ENCODE data around the gene CATSPERE.

DNA sequence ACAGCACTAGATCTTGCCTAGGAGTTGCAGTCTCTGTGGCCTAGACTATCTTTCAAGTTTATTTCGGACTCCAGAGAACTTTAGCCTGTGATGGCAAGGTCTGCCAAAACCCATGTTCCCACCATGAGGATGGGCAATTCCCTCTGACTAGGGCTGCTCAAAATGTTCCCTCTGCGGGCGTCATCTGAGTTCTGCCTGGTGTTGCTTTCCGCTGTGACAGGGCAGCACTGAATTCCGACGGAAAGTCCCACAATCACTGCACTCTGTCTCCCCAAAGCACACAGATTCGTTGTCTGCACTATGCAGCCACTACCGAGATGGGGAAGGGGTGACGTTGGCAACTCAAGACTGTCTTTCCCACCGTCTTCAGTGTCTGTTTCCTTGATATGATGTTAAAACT, 75.2 kb downstream of the CATSPERE start:
- TF ChIP-seq POLR2A (IDR thresholded peaks at IDR 0.05) = no peak
- TF ChIP-seq, protein P1, sequence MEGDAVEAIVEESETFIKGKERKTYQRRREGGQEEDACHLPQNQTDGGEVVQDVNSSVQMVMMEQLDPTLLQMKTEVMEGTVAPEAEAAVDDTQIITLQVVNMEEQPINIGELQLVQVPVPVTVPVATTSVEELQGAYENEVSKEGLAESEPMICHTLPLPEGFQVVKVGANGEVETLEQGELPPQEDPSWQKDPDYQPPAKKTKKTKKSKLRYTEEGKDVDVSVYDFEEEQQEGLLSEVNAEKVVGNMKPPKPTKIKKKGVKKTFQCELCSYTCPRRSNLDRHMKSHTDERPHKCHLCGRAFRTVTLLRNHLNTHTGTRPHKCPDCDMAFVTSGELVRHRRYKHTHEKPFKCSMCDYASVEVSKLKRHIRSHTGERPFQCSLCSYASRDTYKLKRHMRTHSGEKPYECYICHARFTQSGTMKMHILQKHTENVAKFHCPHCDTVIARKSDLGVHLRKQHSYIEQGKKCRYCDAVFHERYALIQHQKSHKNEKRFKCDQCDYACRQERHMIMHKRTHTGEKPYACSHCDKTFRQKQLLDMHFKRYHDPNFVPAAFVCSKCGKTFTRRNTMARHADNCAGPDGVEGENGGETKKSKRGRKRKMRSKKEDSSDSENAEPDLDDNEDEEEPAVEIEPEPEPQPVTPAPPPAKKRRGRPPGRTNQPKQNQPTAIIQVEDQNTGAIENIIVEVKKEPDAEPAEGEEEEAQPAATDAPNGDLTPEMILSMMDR (IDR thresholded peaks at IDR 0.05) = no peak

Data from prostate gland (tissue), 2 donors.